ENCODE measurements around the gene ATP8B2.

DNA sequence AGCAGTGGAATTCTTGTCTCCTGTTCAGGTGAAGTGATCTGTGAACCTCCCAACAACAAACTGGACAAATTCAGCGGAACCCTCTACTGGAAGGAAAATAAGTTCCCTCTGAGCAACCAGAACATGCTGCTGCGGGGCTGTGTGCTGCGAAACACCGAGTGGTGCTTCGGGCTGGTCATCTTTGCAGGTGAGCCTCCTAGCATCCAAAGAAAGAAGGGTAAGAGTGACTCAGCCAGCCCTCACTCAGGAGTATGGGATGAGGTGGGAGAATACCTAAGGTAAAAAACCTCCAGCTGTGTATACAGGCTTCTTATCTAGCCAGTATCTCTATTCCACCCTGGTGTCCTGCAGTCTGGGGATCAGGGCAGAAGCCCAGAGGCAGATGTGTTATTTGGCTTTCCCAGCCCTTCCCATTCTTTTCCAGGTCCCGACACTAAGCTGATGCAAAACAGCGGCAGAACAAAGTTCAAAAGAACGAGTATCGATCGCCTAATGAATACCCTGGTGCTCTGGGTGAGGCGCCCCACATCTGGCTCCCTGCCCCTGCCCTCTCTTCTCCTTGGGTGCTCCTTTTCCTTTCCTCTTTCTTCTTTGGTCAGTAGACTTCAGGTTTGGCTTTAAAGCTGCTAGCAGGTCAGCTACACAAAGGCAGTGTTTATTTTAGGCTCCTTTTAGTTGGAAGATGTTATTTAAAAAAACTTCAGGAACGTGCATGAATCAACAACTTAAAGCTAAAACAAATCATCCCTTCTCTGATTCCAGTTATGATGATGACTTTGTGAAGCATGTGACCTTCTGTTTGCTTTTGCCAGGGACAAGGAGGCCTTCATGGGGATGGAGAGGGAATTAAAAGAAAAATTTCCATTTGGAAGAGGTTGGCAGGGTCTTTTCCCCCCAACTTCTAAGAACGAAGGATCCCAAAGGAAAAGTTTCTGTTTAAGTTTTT lies 9.0 kb downstream of the ATP8B2 start:
- TF ChIP-seq, protein P1, sequence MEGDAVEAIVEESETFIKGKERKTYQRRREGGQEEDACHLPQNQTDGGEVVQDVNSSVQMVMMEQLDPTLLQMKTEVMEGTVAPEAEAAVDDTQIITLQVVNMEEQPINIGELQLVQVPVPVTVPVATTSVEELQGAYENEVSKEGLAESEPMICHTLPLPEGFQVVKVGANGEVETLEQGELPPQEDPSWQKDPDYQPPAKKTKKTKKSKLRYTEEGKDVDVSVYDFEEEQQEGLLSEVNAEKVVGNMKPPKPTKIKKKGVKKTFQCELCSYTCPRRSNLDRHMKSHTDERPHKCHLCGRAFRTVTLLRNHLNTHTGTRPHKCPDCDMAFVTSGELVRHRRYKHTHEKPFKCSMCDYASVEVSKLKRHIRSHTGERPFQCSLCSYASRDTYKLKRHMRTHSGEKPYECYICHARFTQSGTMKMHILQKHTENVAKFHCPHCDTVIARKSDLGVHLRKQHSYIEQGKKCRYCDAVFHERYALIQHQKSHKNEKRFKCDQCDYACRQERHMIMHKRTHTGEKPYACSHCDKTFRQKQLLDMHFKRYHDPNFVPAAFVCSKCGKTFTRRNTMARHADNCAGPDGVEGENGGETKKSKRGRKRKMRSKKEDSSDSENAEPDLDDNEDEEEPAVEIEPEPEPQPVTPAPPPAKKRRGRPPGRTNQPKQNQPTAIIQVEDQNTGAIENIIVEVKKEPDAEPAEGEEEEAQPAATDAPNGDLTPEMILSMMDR (IDR thresholded peaks at IDR 0.05) = no peak
- no peak for TF ChIP-seq POLR2AphosphoS5 (IDR thresholded peaks at IDR 0.05)
- no peak for TF ChIP-seq POLR2A (IDR thresholded peaks at IDR 0.05)

Measured in suprapubic skin (tissue), 4 donors.